GM15510 (cell line): ENCODE data around the gene TSPAN2.

Source experiments
- POLR2A ChIP-seq: IDR thresholded peaks from 3 replicates; pipeline ENCODE4 v1.6.1; 2011; ENCODE audit warnings: borderline replicate concordance; ENCODE audit not compliant: insufficient read length; ENCODE audit errors: extremely low read depth

TSPAN2 gene

DNA sequence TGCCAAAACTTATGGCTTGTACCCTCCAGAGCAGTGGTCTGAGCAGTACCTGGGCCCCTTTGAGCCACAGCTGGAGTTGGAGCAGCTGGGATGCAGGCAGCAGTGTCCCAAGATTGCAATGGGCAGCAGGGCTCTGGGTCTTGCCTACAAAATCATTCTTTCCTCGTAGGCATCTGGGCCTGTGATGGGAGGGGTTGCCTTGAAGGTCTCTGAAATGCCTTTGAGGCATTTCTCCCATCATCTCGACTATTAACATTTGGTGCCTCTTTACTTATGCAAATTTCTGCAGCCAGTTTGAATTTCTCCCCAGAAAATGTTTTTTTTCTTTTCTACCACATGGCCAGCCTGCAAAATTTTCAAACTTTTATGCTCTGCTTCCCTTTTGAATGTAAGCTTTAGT, 31.0 kb upstream of the TSPAN2 start:
- no peak for TF ChIP-seq POLR2A

DNA sequence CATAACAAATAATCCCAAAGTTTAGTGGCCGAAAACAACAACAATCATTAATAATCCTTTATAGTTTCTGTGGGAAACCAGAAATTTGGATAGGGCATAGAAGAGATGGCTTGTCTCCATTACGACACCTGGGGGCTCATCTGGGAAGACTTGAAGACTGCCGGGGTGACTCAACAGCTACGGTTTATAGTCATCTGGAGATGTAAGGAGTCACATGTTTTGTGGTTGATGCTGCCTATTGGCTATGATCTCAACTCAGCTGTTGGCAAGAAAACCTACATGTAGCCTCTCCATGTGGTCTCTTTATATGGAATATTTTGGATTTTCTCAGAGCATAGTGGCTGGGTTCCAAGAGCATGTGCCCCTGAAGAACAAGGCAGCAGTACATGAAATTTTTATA, 29.3 kb upstream of the TSPAN2 start:
- TF ChIP-seq POLR2A, result no peak

- no peak for TF ChIP-seq POLR2A
Measured at GRCh38 chr1:115118086-115118485, 28.8 kb upstream of the TSPAN2 start.

GRCh38 chr1:115117298-115117697, 28.0 kb upstream of the TSPAN2 start:
- TF ChIP-seq POLR2A, result no peak

- TF ChIP-seq POLR2A, result no peak
Measured at GRCh38 chr1:115116512-115116911, 27.2 kb upstream of the TSPAN2 start.

DNA sequence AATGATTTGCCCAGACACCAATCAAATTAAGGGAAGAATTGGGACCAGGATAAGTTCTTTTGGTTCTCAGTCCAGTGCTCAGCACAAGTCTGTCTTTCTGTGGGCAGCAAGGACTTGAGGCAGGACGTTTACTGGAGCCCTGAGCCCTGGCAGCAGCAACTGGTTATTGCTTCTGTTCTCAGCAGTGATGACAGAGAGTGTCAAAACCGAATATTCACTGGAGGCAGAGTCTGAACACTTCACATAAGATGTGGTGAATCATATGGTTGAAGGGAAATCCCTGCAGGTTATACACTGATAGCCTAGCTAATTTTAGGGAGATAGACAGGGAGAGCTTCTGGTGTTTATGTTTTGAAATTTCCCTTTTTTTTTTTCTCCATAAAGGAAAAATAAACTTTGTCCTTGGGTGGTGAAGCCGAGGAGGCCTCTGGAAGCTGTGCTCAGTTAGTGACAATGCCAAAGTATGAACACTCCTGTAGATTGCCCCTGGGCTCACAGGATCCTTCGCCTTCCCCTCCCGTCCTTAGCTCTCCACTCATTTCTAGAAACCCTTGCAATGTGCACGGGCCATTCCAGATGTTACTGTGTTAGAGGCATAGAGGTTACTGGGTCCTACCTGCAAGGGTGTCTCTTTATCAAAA, 26.3 kb upstream of the TSPAN2 start:
- no peak for TF ChIP-seq POLR2A

- TF ChIP-seq POLR2A, result no peak
Measured at GRCh38 chr1:115114308-115114707, 25.0 kb upstream of the TSPAN2 start.

DNA sequence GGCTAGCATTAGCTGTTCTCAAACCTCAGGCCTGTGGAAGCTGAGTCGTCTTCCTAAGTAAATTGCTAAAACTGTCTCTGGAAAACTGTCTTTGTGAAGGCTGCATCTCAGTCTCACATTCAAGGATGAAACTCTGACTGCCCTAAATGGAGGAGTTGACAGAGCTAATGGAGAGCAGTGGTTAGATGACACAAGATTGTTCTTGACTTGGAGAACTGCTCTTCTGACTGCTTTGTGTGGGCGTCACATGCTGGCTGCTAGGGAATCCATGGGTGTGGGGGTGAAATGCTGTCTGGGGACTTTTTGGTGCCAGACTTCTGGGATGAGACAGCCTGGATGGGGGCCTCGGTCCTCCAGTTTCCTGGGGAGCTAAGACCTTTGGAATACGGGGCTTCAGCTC, 24.5 kb upstream of the TSPAN2 start:
- no peak for TF ChIP-seq POLR2A

DNA sequence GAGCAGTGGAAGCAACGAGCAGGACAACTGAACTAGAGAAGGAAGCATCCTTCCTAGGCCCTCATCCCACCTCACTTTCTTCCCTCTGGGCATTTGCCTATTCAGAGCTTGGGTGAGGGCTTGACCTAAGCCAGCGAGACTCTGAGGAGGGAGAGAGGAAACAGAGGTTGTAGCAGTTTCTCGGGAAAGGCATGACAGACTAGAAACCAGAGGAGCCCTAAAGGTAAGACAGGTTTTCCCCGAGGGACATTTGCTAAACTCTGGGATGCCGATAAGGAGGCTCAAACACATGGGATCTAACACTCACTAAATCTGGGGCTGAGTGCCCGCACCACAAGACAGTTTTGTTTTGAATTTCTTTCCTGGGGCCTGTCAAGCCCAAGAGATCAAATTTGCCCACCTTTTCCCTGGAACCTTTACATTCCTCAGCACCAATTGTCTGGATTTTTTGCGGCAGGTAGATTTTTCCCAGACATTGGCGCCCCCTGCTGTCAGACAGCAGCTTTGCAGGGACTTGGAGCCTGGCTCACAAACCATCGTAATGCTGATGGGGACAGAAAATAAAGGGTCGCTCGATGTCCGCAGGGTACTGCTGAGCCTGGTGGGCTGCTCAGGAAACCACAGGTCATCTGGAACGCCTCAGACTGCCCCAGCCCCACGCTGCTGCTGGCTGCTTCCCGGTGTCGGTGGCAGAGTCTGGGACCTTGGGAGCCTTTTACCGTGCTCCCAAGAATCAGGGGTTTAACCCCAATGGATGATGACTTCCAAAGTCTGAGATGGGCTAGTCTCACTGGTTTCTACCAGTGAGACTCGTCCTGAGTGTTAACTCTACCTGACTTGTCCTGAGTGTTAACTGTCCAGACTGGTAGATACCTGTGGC, 23.4 kb upstream of the TSPAN2 start:
- no peak for TF ChIP-seq POLR2A

- no peak for TF ChIP-seq POLR2A
Measured at GRCh38 chr1:115107516-115108260, 18.4 kb upstream of the TSPAN2 start.

DNA sequence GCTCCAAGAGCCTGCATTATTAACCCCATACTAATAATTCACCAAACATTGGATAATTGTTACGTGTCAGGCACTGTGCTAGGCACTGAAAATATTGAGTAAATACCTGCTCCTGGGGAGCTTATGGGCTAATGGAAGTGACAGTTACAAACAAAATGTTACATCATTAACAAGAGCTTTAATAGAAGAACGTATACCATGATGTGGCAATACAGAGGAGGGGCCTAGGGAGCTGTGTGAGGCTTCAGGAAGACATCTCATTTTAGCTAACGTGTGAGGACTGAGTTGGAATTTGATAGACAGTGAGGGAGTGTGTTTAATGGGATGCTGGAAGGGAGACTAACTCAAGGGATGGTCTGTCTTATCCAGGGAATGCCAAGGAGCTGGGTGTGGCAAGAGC, 16.5 kb upstream of the TSPAN2 start:
- no peak for TF ChIP-seq POLR2A

DNA sequence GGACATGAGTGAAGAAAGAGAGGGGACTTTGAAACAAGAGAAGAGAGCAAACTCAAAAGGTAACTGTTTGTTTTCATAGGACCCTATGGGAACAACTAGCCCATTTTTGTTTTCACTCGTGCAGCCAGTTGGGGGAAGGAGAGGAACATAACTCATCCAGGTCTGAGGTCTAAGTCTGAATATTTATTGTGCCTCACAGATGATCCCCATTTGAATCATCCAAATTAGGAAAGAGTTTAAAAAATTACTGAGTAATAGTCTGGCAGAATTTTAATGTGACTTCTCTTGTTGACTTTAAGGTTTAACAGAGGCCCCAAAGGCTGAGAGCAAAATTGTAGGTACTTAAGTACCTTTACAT, 10.4 kb upstream of the TSPAN2 start:
- no peak for TF ChIP-seq POLR2A

DNA sequence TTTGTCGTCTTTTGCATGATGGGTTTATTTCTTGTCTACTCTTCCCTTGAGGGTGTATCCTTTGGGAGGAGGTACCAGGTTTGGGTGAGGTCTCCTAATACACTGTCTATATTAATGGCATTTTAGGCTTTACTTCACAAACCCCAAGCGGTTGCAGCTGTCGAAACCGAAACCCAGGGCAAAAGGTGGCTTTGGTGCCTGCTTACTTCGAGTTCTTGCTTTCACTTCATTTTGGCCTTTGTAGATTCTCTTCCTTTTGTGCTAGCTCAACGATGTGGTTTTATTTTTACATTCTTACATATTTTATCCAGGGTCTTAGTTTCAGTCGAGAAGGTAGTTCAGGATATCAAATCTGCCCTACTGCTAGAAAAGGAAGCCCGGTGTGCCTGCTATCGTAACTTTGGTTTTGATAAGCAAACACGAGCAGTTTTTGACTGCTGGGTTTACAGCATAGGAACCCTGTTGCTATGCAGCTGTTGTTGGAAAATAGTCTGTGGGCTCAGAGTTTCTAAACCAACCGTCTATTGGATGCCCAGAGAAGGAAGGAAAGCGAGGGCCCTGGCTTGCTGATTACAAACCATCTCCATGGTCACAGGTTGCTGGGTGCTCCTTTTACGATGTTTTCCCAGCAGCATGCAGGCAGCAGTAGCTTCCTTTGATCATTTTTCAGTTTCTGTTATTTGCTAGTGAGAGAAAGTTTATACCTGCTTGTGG, 9.8 kb upstream of the TSPAN2 start:
- no peak for TF ChIP-seq POLR2A

GRCh38 chr1:115092175-115092574, 2.9 kb upstream of the TSPAN2 start:
- no peak for TF ChIP-seq POLR2A

DNA sequence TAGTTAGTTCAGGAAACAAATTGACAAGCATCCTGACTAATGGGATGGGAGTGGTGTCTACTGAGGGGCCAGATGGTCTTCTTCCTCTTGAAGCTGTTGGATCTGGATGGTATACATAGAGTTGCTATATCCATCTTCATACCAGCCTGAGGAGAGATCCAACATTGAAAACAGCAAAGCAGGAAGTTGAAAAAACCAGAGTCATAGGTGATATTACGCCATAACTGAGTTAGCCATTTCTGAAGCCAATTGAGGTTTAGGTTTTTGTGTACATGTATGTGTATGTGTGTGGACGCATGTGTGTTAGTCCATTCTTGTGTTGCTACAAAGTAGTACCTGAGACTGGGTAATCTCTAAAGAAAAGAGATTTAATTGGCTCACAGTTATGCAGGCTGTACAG, 2.3 kb upstream of the TSPAN2 start:
- TF ChIP-seq POLR2A, result no peak
